Esophagus muscularis mucosa (tissue), 4 donors: ENCODE data around the gene FNIP2. TPM values are rescaled to one million over a fixed set of nuclear protein-coding genes. Genes with fewer than 3 reads are reported as not detected.

Source experiments
- DNase-seq: peaks from one replicate; pipeline ENCODE4 v3.0.0-alpha.2; 2017; ENCODE audit errors: extremely low spot score
- H3K27ac ChIP-seq, 4 donors: fragments of 200-600 bp; sonication (generic); replicated peaks in 1 of 4; 1 replicate in 3 of 4; 2 replicates in 1 of 4; pipeline ENCODE4 v1.5.1; 2016 to 2019; ENCODE audit warnings: mild to moderate bottlenecking in 1 of 4
- H3K27me3 ChIP-seq, 4 donors: fragments of 200-600 bp; sonication (generic); one replicate each; pipeline versions ENCODE4 v1.5.1 to v1.6.0; 2016 to 2019
- H3K36me3 ChIP-seq, 4 donors: fragments of 200-600 bp; sonication (generic); one replicate each; pipeline ENCODE4 v1.5.1; 2016 to 2019
- H3K4me1 ChIP-seq, 4 donors: fragments of 200-600 bp; sonication (generic); one replicate each; pipeline ENCODE4 v1.5.1; 2016 to 2019
- H3K4me3 ChIP-seq, 4 donors: fragments of 200-600 bp; sonication (generic); 1 replicate in 2 of 4; 2 replicates in 2 of 4; pipeline ENCODE4 v1.5.1; 2016 to 2019; ENCODE audit warnings: mild to moderate bottlenecking in 4 of 4, moderate library complexity in 1 of 4
- H3K9me3 ChIP-seq, 4 donors: fragments of 200-600 bp; sonication (generic); 1 replicate in 3 of 4; 2 replicates in 1 of 4; pipeline ENCODE4 v1.5.1; 2016 to 2019
- CTCF ChIP-seq, 3 experiments: fragments of 200-600 bp in 2 of 3; fragments of 450-650 bp in 1 of 3; sonication (generic) in 2 of 3; IDR thresholded peaks; one replicate each; pipeline ENCODE4 v1.5.1; 2017 to 2019; ENCODE audit warnings: antibody characterized with exemption in 3 of 3, mild to moderate bottlenecking in 2 of 3, moderate library complexity in 1 of 3
- EP300 ChIP-seq: sonication (generic); formaldehyde crosslinking; IDR thresholded peaks from one replicate; pipeline ENCODE4 v1.6.1; 2017; ENCODE audit warnings: antibody characterized with exemption
- POLR2A ChIP-seq: fragments of 450-650 bp; IDR thresholded peaks from one replicate; pipeline ENCODE4 v1.6.1; 2017; ENCODE audit warnings: antibody characterized with exemption, moderate library complexity, mild to moderate bottlenecking, low read depth
- POLR2AphosphoS5 ChIP-seq, 2 donors: sonication (generic); formaldehyde crosslinking; IDR thresholded peaks; one replicate each; pipeline ENCODE4 v1.6.1; 2017; ENCODE audit warnings: antibody characterized with exemption in 2 of 2
- WGBS: methylation state at CpG from one replicate; pipeline ENCODE4 v1.1.5; 2018; 5-methylcytosine and 5-hydroxymethylcytosine counted together
- intact Hi-C: fragments of 100-400 bp; cut with DNase I; formaldehyde crosslinking; loops from one replicate; pipeline ENCODE4 v1.15.1; 2023
- total RNA-seq, 4 donors: library from RNA; depleted of rRNA; stranded (reverse); fragments of >200 nt; gene quantifications; one replicate each; pipeline versions ENCODE4 v1.1.0 to v1.2.1, GENCODE V29; 2016

FNIP2 gene
- total RNA-seq, 4 donors from 2014 or later, result 80.0 to 97.7 (median 87.4) TPM

GRCh38 chr4:158724637-158725036 is 44.2 kb upstream of the FNIP2 start:
- 91% methylated on average over 4 of the region's 4 CpGs for WGBS

GRCh38 chr4:158726633-158727032 is 42.2 kb upstream of the FNIP2 start:
- TF ChIP-seq POLR2A, result no peak
- no peak for TF ChIP-seq EP300
- no peak for TF ChIP-seq POLR2AphosphoS5 (IDR thresholded peaks at IDR 0.05)
- no peak for TF ChIP-seq CTCF (IDR thresholded peaks at IDR 0.05)
- Histone ChIP-seq H3K27me3 (no peaks in the 10 kb centered on the region), H3K4me3 (no peak overlapping the region), H3K4me1 (peaks cover 12 to 23% (median 19%) of the 10 kb centered on the region in 4 donors), H3K36me3 (no peaks in the 10 kb centered on the region), H3K9me3 (no peaks in the 10 kb centered on the region), H3K27ac (no peak overlapping the region)
- intact Hi-C loops, result loop anchor here (5.0 to 10.0 kb wide), 2 partner anchors 376 to 448 kb away; partner anchors contain the start of gene RAPGEF2
- 85% methylated on average over 6 of the region's 6 CpGs for WGBS
- no peak for DNase-seq

More at GRCh38 chr4:158724637-158725036, 44.2 kb upstream of the FNIP2 start:
- no peak overlapping the region for H3K4me3 ChIP-seq
- no peak overlapping the region for H3K27ac ChIP-seq
- peaks cover 14 to 25% (median 20%) of the 10 kb centered on the region in 4 donors for H3K4me1 ChIP-seq
- DNase-seq, result no peak
- H3K27me3 ChIP-seq, result no peaks in the 10 kb centered on the region
- H3K36me3 ChIP-seq, result peaks cover 0 to 16% (median 9%) of the 10 kb centered on the region in 4 donors
- TF ChIP-seq CTCF (IDR thresholded peaks at IDR 0.05), result no peak
- no peak for TF ChIP-seq POLR2AphosphoS5 (IDR thresholded peaks at IDR 0.05)
- TF ChIP-seq EP300, result no peak
- no peak for TF ChIP-seq POLR2A
- intact Hi-C loops, result loop anchor here (5.0 to 10.0 kb wide), 4 partner anchors 43 to 478 kb away; partner anchors contain the start of genes FNIP2 and RAPGEF2
- H3K9me3 ChIP-seq, result no peaks in the 10 kb centered on the region

- peaks cover 3 to 13% (median 9%) of the 10 kb centered on the region in 4 donors for H3K4me1 ChIP-seq
- no peak overlapping the region for H3K27ac ChIP-seq
- H3K9me3 ChIP-seq, result no peaks in the 10 kb centered on the region
- TF ChIP-seq EP300, result no peak
- TF ChIP-seq POLR2A, result no peak
- TF ChIP-seq POLR2AphosphoS5 (IDR thresholded peaks at IDR 0.05), result no peak
- no peak for TF ChIP-seq CTCF (IDR thresholded peaks at IDR 0.05)
- no peak for DNase-seq
- no peaks in the 10 kb centered on the region for H3K36me3 ChIP-seq
- intact Hi-C loops, result loop anchor here (5.0 to 10.0 kb wide), 2 partner anchors 374 to 447 kb away; partner anchors contain the start of gene RAPGEF2
- no peaks in the 10 kb centered on the region for H3K27me3 ChIP-seq
- WGBS, result 36% methylated on average over 1 of the region's 1 CpG
- no peak overlapping the region for H3K4me3 ChIP-seq
Observed at GRCh38 chr4:158728236-158728635, 40.6 kb upstream of the FNIP2 start.

GRCh38 chr4:158729716-158730559 is 38.9 kb upstream of the FNIP2 start:
- TF ChIP-seq CTCF (IDR thresholded peaks at IDR 0.05) (peak; percentile 84 to 95 (median 95)), POLR2A (no peak), EP300 (no peak), POLR2AphosphoS5 (IDR thresholded peaks at IDR 0.05) (peak in 1 of 2 donors; percentile 45)
- H3K9me3 ChIP-seq, result no peaks in the 10 kb centered on the region
- peaks cover 0 to 10% (median 3%) of the 10 kb centered on the region in 4 donors for H3K4me1 ChIP-seq
- H3K27ac ChIP-seq, result no peak overlapping the region
- DNase-seq, result no peak
- no peak overlapping the region for H3K4me3 ChIP-seq
- WGBS, result 14% methylated on average over 5 of the region's 5 CpGs
- no peaks in the 10 kb centered on the region for H3K27me3 ChIP-seq
- no peaks in the 10 kb centered on the region for H3K36me3 ChIP-seq
- intact Hi-C loops, result loop anchor here (1.0 to 10.0 kb wide), 3 partner anchors 119 to 445 kb away; partner anchors contain the start of gene RAPGEF2
